Activated T-helper 1 cell treated with anti-CD3 and anti-CD28 coated beads, Interleukin-12 subunit alpha, Interleukin-12 subunit beta, Interleukin-2, Interleukin-4 antibody, amounts not matched to agents 30 ng/mL and 10 ng/mL and 1 ng/mL, durations not matched to agents 14 hours and 24 hours and 36 hours (primary cell): Measurements from ENCODE around the gene ACTN2. TPM values are rescaled to one million over a fixed set of nuclear protein-coding genes. Genes with fewer than 3 reads are reported as not detected.
A peak's percentile ranks its signal among the peaks of the same experiment; 100 is the strongest.
"Not testable (repeated sequence)": the region's sequence is repeated elsewhere in the genome, so short reads cannot be mapped to it uniquely, and the experiment has no call there.

Experiments used
- DNase-seq: peaks from one replicate; pipeline ENCODE4 v3.0.0; 2021; ENCODE audit warnings: low spot score
- H3K27ac Mint-ChIP-seq: one replicate; pipeline ENCODE4 v1.8.0; 2021; ENCODE audit warnings: mild to moderate bottlenecking, mixed read lengths
- H3K27me3 Mint-ChIP-seq: one replicate; pipeline ENCODE4 v1.8.0; 2022; ENCODE audit warnings: mild to moderate bottlenecking, moderate library complexity, mixed read lengths; ENCODE audit not compliant: insufficient read depth
- H3K36me3 Mint-ChIP-seq: one replicate; pipeline ENCODE4 v1.8.0; 2021; ENCODE audit warnings: low read depth, mixed read lengths
- H3K4me1 Mint-ChIP-seq: one replicate; pipeline ENCODE4 v1.8.0; 2021; ENCODE audit warnings: low read depth, mixed read lengths
- H3K4me3 Mint-ChIP-seq: one replicate; pipeline ENCODE4 v1.8.0; 2021; ENCODE audit warnings: mild to moderate bottlenecking, moderate library complexity, mixed read lengths
- H3K9me3 Mint-ChIP-seq: one replicate; pipeline ENCODE4 v1.8.0; 2021; ENCODE audit warnings: mixed read lengths
- intact Hi-C: fragments of 100-400 bp; cut with micrococcal nuclease; formaldehyde crosslinking; loops from one replicate; pipeline ENCODE4 v1.15.1; 2024
- total RNA-seq: library from RNA; stranded (reverse); gene quantifications from 2 replicates; pipeline ENCODE4 v1.2.3, GENCODE V29; 2022

Gene ACTN2
- total RNA-seq: 0.10 TPM in 1 of 2 replicates, not detected in the other

DNA sequence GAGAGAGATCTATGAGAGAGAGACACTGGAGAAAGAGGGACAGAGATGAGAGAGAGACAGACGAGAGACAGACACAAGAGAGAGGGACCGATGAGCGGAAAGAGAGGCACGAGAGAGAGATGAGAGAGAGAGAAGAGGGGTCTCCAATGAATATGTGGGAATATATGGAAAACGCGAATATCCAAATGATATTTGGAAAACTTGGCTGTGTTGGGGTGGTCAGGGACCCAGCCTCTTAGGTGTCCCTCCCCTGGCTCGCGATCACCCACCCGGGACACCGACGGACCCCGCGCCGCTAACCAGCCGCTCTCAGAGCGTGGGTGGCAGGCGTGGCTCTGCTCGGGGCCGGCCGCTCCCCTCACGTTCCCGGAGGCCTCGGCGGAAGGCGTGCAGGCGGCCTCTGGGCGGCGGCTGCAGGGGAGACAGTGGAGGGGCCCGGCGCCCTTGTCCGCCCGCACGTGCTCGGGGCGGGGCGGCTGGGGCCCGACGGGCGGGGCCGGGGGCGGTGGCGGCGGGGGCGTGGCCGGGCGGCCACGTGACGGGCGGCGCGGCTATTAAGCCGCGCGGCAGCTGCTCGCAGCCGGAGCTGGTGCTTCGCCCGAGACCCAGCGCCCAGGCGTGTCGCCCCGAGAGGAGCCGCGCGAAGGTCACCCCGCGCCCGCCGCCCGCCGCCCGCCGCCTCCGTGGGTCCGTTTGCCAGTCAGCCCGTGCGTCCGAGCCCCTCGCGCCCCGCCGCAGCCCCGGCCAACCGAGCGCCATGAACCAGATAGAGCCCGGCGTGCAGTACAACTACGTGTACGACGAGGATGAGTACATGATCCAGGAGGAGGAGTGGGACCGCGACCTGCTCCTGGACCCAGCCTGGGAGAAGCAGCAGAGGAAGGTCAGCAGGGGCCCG, at the start of gene ACTN2:
Gene ACTN2 (plus strand): TSS at position 583 of the 898 bp plus-strand sequence. CDS start 175 bp downstream, at position 758.
- DNase-seq: peak; percentile 22
- Mint-ChIP-seq H3K36me3 (peaks cover 1% of the 10 kb centered on the region), H3K27ac (no peak within 1 kb of the TSS), H3K4me1 (peaks cover 8% of the 10 kb centered on the region), H3K27me3 (peaks cover 49% of the 10 kb centered on the region), H3K9me3 (no peaks in the 10 kb centered on the region), H3K4me3 (peak within 1 kb of the TSS; percentile 66)
- intact Hi-C loops: loop anchor here (5.0 kb wide), 2 partner anchors 84 to 111 kb away; partner anchors contain the start of genes HEATR1 and MTR

DNA sequence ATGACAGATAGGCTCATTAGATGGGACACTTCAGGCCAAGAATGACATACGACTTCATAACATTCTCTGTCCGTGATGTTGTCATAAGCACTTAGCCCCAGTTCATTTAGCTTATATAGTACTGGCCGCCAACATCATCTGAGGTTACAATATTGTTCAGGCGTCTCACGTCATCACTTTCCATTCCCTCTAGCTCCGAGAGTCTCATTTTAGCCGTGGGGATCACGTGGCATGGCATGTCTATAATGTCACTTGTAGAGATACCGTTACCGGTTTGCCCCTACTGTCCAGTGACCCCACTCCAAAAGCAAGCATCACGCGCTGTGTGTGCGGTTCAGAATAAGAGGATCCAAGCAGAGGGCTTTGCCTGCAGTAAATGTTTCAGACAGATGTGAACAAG, 47.4 kb upstream of the ACTN2 start:
- Mint-ChIP-seq H3K9me3 (no peaks in the 10 kb centered on the region), H3K36me3 (no peaks in the 10 kb centered on the region), H3K27ac (no peak overlapping the region), H3K27me3 (no peaks in the 10 kb centered on the region), H3K4me1 (no peaks in the 10 kb centered on the region), H3K4me3 (no peak overlapping the region)
- intact Hi-C loops: no loop called here
- DNase-seq: no peak

DNA sequence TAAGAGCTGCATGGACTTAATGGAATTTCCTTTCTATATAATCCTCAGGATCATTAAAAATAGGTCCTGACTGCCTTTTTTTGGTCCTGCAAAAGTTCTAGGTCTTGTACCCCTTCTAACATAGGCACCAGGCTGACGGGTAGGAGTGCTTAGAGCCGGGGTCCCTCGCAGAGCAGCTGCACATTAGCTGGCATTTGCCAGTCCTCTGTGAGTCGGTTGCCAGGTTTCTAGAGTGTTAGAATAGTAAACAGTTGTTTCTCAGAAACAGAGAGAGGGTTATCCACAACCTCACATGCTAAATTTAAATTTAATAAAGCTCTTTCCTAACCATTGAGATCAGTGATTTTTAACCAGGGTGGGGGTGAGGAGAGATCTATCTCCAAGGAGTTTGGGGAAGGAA, 46.6 kb upstream of the ACTN2 start:
- no peak overlapping the region for H3K4me3 Mint-ChIP-seq
- DNase-seq: no peak
- H3K9me3 Mint-ChIP-seq: no peaks in the 10 kb centered on the region
- no peaks in the 10 kb centered on the region for H3K27me3 Mint-ChIP-seq
- intact Hi-C loops: no loop called here
- H3K27ac Mint-ChIP-seq: no peak overlapping the region
- H3K36me3 Mint-ChIP-seq: no peaks in the 10 kb centered on the region
- H3K4me1 Mint-ChIP-seq: no peaks in the 10 kb centered on the region

DNA sequence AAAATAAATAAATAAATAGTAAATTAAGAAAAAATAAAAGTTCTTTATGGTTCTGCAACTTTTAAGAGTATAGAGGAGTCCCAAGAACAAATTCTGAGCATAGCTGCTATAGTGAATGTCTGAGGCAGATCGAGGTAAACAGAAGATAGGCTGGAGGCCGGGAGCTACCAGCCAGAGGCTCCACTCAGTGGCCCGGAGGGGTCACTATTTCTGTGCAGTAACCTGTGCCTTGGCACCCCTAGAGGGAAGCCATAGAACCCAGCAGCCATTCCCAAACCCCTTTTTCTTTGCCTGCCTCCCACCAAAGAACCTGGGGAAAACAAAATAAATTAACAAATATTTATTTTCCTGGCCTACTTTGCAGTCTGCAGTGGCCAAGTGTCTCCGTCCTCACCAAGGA, 43.5 kb upstream of the ACTN2 start:
- no peaks in the 10 kb centered on the region for H3K9me3 Mint-ChIP-seq

DNA sequence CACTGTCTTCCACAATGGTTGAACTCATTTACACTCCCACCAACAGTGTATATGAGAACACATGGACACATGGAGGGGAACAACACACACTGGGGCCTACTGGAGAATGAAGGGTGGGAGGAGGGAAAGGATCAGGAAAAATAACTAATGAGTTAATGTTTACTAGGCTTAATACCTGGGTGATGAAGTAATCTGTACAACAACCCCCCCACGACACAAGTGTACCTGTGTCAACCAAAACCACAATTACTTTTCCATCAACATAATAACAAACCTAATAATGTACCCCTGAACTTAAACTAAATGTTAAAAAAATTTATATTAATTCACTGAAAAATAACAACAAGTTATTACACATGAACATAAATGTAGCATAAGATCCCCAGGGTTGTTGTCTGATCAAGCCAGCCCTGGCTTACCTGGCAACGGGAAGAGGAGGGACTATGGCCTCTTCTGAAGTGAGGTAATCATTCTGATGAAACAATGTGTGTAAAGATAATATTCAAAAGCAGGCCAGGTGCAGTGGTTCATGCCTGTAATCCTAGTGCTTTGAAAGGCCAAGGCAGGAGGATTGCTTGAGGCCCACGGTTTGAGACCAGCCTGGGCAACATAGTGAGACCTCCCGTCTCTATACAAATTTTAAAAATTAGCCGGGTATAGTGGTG, 41.2 kb upstream of the ACTN2 start:
- Mint-ChIP-seq H3K9me3 (no peaks in the 10 kb centered on the region), H3K27ac (no peak overlapping the region), H3K36me3 (no peaks in the 10 kb centered on the region), H3K27me3 (no peaks in the 10 kb centered on the region), H3K4me3 (no peak overlapping the region), H3K4me1 (no peaks in the 10 kb centered on the region)
- intact Hi-C loops: no loop called here
- no peak for DNase-seq

More for the DNA sequence above, 43.5 kb upstream of the ACTN2 start:
- no peaks in the 10 kb centered on the region for H3K36me3 Mint-ChIP-seq
- no peaks in the 10 kb centered on the region for H3K4me1 Mint-ChIP-seq
- intact Hi-C loops: no loop called here
- no peak overlapping the region for H3K27ac Mint-ChIP-seq
- no peak overlapping the region for H3K4me3 Mint-ChIP-seq
- no peak for DNase-seq
- no peaks in the 10 kb centered on the region for H3K27me3 Mint-ChIP-seq

DNA sequence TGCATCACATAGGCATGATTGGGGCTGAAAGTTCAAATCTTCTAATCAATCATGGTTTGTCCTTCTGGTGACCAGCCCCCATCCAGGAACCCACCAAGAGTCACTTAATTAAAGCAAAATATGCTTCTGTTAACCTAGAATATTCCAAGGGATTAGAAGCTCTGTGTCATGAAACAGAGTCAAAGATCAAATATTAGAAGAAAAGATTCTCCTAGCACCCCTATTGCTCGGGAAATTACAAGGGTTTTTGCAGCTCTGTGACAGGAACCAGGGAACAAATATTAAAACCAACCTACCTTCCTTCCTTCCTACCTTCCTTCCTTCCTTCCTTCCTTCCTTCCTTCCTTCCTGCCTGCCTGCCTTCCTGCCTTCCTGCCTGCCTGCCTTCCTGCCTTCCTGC, 31.8 kb upstream of the ACTN2 start:
- Mint-ChIP-seq H3K4me3 (no peak overlapping the region), H3K27me3 (peaks cover 4% of the 10 kb centered on the region), H3K27ac (no peak overlapping the region), H3K4me1 (no peaks in the 10 kb centered on the region), H3K36me3 (no peaks in the 10 kb centered on the region), H3K9me3 (no peaks in the 10 kb centered on the region)
- DNase-seq: no peak
- intact Hi-C loops: no loop called here

DNA sequence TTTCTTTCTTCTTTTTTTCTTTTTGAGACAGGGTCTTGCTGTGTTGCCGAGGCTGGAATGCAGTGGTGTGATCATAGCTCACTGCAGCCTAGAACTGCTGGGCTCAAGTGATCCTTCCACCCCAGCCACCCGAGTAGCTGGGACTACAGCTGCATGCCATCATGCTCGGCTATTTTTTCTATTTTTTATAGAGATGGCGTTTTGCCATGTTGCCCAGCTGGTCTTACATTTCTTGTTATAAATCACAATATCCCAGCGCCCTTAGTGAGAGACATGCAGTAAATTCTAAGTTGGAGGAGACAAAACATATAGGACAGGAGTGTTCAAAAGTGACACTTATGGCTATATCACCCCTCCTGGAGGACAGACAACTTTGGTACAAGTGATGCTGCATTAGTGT, 31.3 kb upstream of the ACTN2 start:
- Mint-ChIP-seq H3K36me3 (no peaks in the 10 kb centered on the region), H3K27me3 (peaks cover 4% of the 10 kb centered on the region), H3K27ac (no peak overlapping the region), H3K9me3 (no peaks in the 10 kb centered on the region), H3K4me1 (no peaks in the 10 kb centered on the region), H3K4me3 (no peak overlapping the region)
- intact Hi-C loops: no loop called here
- no peak for DNase-seq

DNA sequence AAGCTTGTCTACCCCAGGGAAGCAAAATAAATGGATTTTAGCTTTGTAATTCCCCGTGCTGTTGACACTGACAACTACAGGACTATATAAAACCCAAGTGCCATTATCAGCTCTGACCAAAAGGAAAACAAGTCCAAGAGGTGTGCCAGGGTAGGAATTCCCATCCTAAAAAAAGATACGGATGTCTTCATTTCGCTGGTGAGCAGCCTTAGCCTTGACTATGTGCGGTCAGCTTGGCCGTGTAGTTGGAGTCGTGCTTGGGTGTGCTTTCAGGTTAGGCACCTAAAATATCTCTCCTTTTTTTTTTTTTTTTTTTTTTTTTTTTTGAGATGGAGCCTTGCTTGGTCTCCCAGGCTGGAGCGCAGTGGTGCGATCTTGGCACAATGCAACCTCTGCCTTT, 28.9 kb upstream of the ACTN2 start:
- H3K4me1 Mint-ChIP-seq: no peaks in the 10 kb centered on the region
- no peak for DNase-seq
- intact Hi-C loops: no loop called here
- H3K9me3 Mint-ChIP-seq: no peaks in the 10 kb centered on the region
- no peak overlapping the region for H3K27ac Mint-ChIP-seq
- no peak overlapping the region for H3K4me3 Mint-ChIP-seq
- peaks cover 4% of the 10 kb centered on the region for H3K27me3 Mint-ChIP-seq
- H3K36me3 Mint-ChIP-seq: no peaks in the 10 kb centered on the region

DNA sequence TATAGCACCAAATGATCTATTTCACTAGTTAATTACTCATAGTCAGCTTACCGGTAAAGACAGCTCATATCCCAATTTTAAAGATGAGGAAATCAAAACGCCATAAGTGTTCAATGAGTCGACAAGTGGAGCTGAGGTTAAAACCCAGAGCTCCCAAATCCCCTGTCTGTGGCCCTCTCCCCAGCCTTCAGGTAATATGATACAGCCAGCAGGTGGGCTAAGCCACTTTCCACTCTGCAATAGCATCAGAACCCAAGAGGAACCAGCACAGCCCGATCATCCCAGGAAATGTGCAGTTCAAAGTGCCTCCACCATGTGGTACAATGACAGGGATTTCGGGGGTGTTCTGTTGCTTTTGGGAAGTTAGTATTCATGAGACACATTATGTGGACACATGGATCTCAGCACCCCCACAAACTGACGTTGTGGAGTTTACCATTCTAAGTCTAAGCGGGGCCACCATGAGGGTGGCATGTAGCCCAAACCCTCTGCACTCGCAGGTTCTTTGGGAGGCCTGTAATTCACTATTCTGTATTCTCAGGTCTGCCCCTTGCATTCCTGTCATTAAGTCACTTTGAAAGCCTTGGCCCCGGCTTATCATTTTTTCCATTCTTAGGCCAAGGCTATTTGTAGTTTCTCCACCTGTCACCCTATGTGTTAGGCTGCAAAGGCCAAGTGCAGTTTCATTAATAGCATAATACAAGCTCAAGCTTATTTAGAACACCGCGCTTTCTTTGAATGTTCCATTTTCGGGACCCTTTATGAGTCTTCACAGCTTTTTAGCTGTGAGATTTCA, 26.3 kb upstream of the ACTN2 start:
- H3K9me3 Mint-ChIP-seq: no peaks in the 10 kb centered on the region
- intact Hi-C loops: no loop called here
- no peak for DNase-seq
- no peaks in the 10 kb centered on the region for H3K4me1 Mint-ChIP-seq
- no peak overlapping the region for H3K4me3 Mint-ChIP-seq
- peaks cover 2% of the 10 kb centered on the region for H3K27me3 Mint-ChIP-seq
- H3K27ac Mint-ChIP-seq: no peak overlapping the region
- no peaks in the 10 kb centered on the region for H3K36me3 Mint-ChIP-seq

DNA sequence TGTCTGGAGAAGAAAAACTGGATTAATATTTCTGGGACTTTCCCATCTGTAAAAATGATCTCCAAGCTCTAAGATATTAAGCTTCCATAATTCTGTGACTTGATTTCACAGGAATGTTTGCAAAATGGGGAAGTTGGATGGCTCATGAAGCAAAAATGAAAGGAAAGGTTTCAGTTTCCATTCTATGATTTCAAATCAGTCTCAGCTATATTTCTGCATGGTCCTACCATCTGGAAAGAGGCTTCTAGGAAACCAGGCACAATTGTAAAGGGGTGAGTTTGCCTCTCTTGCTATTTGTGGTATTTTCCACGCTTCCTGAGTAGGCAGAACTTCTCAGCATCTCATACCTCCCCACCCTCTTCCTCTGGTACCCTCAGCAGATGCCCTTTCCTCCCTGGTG, 22.4 kb upstream of the ACTN2 start:
- intact Hi-C loops: no loop called here
- Mint-ChIP-seq H3K36me3 (no peaks in the 10 kb centered on the region), H3K27ac (no peak overlapping the region)

DNA sequence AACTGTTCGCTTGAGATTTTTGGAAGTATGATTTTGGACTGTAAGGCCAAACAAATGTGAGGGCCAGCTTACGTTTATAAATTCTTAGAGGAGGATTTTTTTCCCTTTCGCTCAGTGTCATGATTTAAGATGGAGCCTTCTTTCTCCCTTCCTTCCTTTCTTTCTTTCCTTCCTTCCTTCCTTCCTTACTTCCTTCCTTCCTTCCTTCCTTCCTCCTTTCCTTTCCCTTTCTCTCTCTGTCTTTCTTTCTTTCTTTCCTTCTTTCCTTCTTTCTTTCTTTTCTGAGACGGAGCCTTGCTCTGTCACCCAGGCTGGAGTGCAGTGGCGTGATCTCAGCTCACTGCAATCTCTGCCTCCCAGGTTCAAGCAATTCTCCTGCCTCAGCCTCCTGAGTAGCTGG, 17.4 kb upstream of the ACTN2 start:
- DNase-seq, H3K9me3 Mint-ChIP-seq, H3K4me3 Mint-ChIP-seq: not testable (repeated sequence)

More for the DNA sequence above, 22.4 kb upstream of the ACTN2 start:
- no peak overlapping the region for H3K4me3 Mint-ChIP-seq
- H3K4me1 Mint-ChIP-seq: no peaks in the 10 kb centered on the region
- no peak for DNase-seq
- H3K9me3 Mint-ChIP-seq: no peaks in the 10 kb centered on the region
- H3K27me3 Mint-ChIP-seq: no peaks in the 10 kb centered on the region

DNA sequence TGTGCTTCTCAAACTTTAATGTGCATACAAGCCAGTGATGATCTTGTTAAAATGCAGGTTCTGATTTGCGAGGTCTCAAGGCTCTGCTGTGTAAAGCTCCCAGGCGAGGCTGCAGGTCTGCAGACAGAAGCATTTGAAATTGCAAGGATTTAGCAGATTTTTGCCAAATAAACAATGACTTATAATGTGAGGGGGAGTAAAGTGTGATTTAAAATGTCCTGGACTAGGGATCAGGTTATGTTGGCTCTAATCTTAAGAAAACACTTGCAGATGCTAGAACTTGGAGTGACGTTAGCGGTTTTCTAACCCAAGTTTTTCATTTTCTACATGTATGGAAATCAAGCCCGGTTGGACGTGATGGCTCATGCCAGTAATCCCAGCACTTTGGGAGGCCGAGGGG, 16.2 kb upstream of the ACTN2 start:
- no peaks in the 10 kb centered on the region for H3K27me3 Mint-ChIP-seq
- no peaks in the 10 kb centered on the region for H3K4me1 Mint-ChIP-seq
- no peaks in the 10 kb centered on the region for H3K9me3 Mint-ChIP-seq
- H3K27ac Mint-ChIP-seq: no peak overlapping the region
- intact Hi-C loops: no loop called here
- H3K4me3 Mint-ChIP-seq: no peak overlapping the region
- DNase-seq: no peak
- no peaks in the 10 kb centered on the region for H3K36me3 Mint-ChIP-seq

More for the DNA sequence above, 17.4 kb upstream of the ACTN2 start:
- H3K27ac Mint-ChIP-seq, H3K36me3 Mint-ChIP-seq, intact Hi-C loops, H3K4me1 Mint-ChIP-seq, H3K27me3 Mint-ChIP-seq: not testable (repeated sequence)
